CD4-positive, alpha-beta T cell treated with Interleukin-4 for 1 hour (primary cell): ENCODE data around the gene CADM4.
"Not testable (repeated sequence)": the region's sequence is repeated elsewhere in the genome, so short reads cannot be mapped to it uniquely, and the experiment has no call there.

Source experiments
- DNase-seq, 2 donors: peaks; one replicate each; pipeline ENCODE4 v3.0.0-alpha.2; 2020 to 2022

Gene CADM4

GRCh38 chr19:43639519-43640423 lies at the start of gene CADM4:
Gene CADM4, minus strand, starts transcription at chr19:43639850. Its CDS starts 60 bp downstream, at chr19:43639790.
- peak; percentile 52 to 58 for DNase-seq

- peak in 1 of 2 donors; percentile 33 for DNase-seq
These were observed 48.5 kb upstream of the CADM4 start for GRCh38 chr19:43688059-43688701.

GRCh38 chr19:43687660-43687997 lies 48.0 kb upstream of the CADM4 start:
- DNase-seq, result no peak

- DNase-seq, result no peak
These were observed 44.7 kb upstream of the CADM4 start for GRCh38 chr19:43684326-43684725.

GRCh38 chr19:43683905-43684304 lies 44.3 kb upstream of the CADM4 start:
- no peak for DNase-seq

- DNase-seq, result no peak
These were observed 43.4 kb upstream of the CADM4 start for GRCh38 chr19:43682824-43683661.

GRCh38 chr19:43682269-43682668 lies 42.6 kb upstream of the CADM4 start:
- not testable (repeated sequence) for DNase-seq

- no peak for DNase-seq
These were observed 42.2 kb upstream of the CADM4 start for GRCh38 chr19:43681821-43682220.

- DNase-seq, result no peak
These were observed 39.0 kb upstream of the CADM4 start for GRCh38 chr19:43678512-43679261.

- DNase-seq, result no peak
These were observed 36.3 kb upstream of the CADM4 start for GRCh38 chr19:43675906-43676305.

- DNase-seq, result no peak
These were observed 35.7 kb upstream of the CADM4 start for GRCh38 chr19:43675269-43675879.

- peak in 1 of 2 donors; percentile 36 for DNase-seq
These were observed 34.9 kb upstream of the CADM4 start for GRCh38 chr19:43674596-43674995.

GRCh38 chr19:43674183-43674582 lies 34.5 kb upstream of the CADM4 start:
- DNase-seq, result peak; percentile 15 to 73

- no peak for DNase-seq
These were observed 34.0 kb upstream of the CADM4 start for GRCh38 chr19:43673637-43674036.

- no peak for DNase-seq
These were observed 32.5 kb upstream of the CADM4 start for GRCh38 chr19:43672061-43672679.

GRCh38 chr19:43668406-43669109 lies 28.9 kb upstream of the CADM4 start:
- peak; percentile 97 to 98 for DNase-seq

GRCh38 chr19:43667876-43668405 lies 28.3 kb upstream of the CADM4 start:
- no peak for DNase-seq

- no peak for DNase-seq
These were observed 27.7 kb upstream of the CADM4 start for GRCh38 chr19:43667126-43667875.

GRCh38 chr19:43664018-43664417 lies 24.4 kb upstream of the CADM4 start:
- DNase-seq, result peak; percentile 64 to 69

- no peak for DNase-seq
These were observed 22.8 kb upstream of the CADM4 start for GRCh38 chr19:43662487-43662886.
